ENCODE results near the gene MAGI3.

DNA sequence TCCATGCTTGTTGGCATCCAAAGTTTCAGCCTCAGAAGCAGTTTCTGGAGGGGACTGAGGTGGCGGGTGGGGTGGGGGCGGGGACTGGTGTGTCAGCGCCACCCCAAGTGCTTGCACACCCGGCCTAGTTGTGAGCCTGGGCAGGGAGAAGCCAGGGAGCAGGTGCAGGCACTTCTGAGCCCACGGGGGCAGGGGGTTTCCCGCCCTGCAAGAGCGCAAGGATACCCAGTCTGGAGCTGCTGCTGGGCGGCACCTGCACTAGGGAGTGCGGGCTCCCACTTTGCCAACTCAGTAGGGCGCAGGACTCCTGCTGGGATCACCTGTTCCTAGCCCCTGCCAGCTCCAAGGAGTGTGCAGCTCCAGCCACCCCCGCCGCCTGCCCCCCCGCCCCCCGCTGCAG lies 33.5 kb downstream of the MAGI3 start:
- TF ChIP-seq CTCF (IDR thresholded peaks at IDR 0.05) = no peak
- no peak for TF ChIP-seq EP300 (IDR thresholded peaks at IDR 0.05)
